ENCODE data around the gene SLCO2A1.

Gene SLCO2A1

GRCh38 chr3:133924041-133924440 lies 105.7 kb downstream of the SLCO2A1 start:
- H3K27ac ChIP-seq (ENCODE audit: low read length), result no peak overlapping the region
- H3K4me1 ChIP-seq (ENCODE audit: low read length), result 0 out of 2 replicates have a peak, but pooled peaks cover 4% of the 10 kb centered on the region
- H3K4me3 ChIP-seq (ENCODE audit: low read length), result no peak overlapping the region
- H3K9ac ChIP-seq (ENCODE audit: low read length), result no peak overlapping the region
- no peaks in the 10 kb centered on the region for H3K36me3 ChIP-seq (replicated peaks; ENCODE audit: insufficient read depth, low read length)
- no peak for DNase-seq
- H3K27me3 ChIP-seq (replicated peaks; ENCODE audit: insufficient read depth, low read length), result no peaks in the 10 kb centered on the region
- H3K79me2 ChIP-seq (ENCODE audit: low read length), result no peaks in the 10 kb centered on the region
- H3K4me2 ChIP-seq (ENCODE audit: low read depth, low read length), result no peak overlapping the region
- no peaks in the 10 kb centered on the region for H4K20me1 ChIP-seq (ENCODE audit: insufficient read depth, low read length)
- H2AFZ ChIP-seq (ENCODE audit: low read length), result no peak overlapping the region
- no peak for TF ChIP-seq EZH2phosphoT487 (IDR thresholded peaks at IDR 0.05; ENCODE audit: low read length)
- TF ChIP-seq EZH2 (optimal IDR thresholded peaks at IDR 0.05; ENCODE audit: low read depth, low read length), result no peak
- TF ChIP-seq, protein P1, sequence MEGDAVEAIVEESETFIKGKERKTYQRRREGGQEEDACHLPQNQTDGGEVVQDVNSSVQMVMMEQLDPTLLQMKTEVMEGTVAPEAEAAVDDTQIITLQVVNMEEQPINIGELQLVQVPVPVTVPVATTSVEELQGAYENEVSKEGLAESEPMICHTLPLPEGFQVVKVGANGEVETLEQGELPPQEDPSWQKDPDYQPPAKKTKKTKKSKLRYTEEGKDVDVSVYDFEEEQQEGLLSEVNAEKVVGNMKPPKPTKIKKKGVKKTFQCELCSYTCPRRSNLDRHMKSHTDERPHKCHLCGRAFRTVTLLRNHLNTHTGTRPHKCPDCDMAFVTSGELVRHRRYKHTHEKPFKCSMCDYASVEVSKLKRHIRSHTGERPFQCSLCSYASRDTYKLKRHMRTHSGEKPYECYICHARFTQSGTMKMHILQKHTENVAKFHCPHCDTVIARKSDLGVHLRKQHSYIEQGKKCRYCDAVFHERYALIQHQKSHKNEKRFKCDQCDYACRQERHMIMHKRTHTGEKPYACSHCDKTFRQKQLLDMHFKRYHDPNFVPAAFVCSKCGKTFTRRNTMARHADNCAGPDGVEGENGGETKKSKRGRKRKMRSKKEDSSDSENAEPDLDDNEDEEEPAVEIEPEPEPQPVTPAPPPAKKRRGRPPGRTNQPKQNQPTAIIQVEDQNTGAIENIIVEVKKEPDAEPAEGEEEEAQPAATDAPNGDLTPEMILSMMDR (IDR thresholded peaks at IDR 0.05; ENCODE audit: low read length), result no peak
- H3K9me3 ChIP-seq (replicated peaks; ENCODE audit: insufficient read depth, low read length), result no peaks in the 10 kb centered on the region
- H3F3A ChIP-seq (ENCODE audit: insufficient read depth, low read length), result no peaks in the 10 kb centered on the region
- H3K9me2 ChIP-seq (replicated peaks; ENCODE audit: insufficient read depth, low read length), result no peaks in the 10 kb centered on the region

- Histone ChIP-seq H2AFZ (ENCODE audit: low read length) (no peak overlapping the region), H3K79me2 (ENCODE audit: low read length) (no peaks in the 10 kb centered on the region), H3K4me3 (ENCODE audit: low read length) (no peak overlapping the region), H3K36me3 (replicated peaks; ENCODE audit: insufficient read depth, low read length) (no peaks in the 10 kb centered on the region), H3K4me1 (ENCODE audit: low read length) (no peaks in the 10 kb centered on the region), H3K9me2 (replicated peaks; ENCODE audit: insufficient read depth, low read length) (no peaks in the 10 kb centered on the region), H3F3A (ENCODE audit: insufficient read depth, low read length) (no peaks in the 10 kb centered on the region), H3K27me3 (replicated peaks; ENCODE audit: insufficient read depth, low read length) (no peaks in the 10 kb centered on the region), H4K20me1 (ENCODE audit: insufficient read depth, low read length) (no peaks in the 10 kb centered on the region), H3K27ac (ENCODE audit: low read length) (no peak overlapping the region), H3K9me3 (replicated peaks; ENCODE audit: insufficient read depth, low read length) (no peaks in the 10 kb centered on the region), H3K9ac (ENCODE audit: low read length) (no peak overlapping the region), H3K4me2 (ENCODE audit: low read depth, low read length) (no peak overlapping the region)
- no peak for TF ChIP-seq EZH2phosphoT487 (IDR thresholded peaks at IDR 0.05; ENCODE audit: low read length)
- TF ChIP-seq, protein P1 (IDR thresholded peaks at IDR 0.05; ENCODE audit: low read length), result no peak
- TF ChIP-seq EZH2 (optimal IDR thresholded peaks at IDR 0.05; ENCODE audit: low read depth, low read length), result no peak
- DNase-seq, result no peak
Measured at GRCh38 chr3:133921592-133921991, 108.1 kb downstream of the SLCO2A1 start.

DNA sequence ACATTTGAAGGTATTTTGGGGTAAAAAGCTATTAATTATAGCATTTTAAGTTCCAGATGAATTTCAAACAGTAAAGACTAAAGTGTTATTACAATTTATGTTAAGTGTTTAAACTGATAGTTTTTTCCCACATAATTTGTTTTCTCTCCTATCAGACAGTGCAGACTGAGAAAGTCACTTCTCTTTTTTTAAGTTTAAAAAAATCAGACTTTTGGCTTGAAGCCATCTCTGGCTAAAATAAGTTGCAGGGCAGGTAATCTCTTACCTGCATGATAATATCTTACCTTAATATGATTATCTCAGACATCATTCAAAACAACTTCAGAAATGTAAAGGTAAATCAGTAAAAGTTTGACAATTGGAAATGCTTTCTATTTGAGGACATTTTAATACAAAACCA lies 112.6 kb downstream of the SLCO2A1 start:
- Histone ChIP-seq H3K27me3 (replicated peaks; ENCODE audit: insufficient read depth, low read length) (no peaks in the 10 kb centered on the region), H3K27ac (ENCODE audit: low read length) (no peak overlapping the region), H3F3A (ENCODE audit: insufficient read depth, low read length) (no peaks in the 10 kb centered on the region), H3K9me3 (replicated peaks; ENCODE audit: insufficient read depth, low read length) (no peaks in the 10 kb centered on the region), H3K36me3 (replicated peaks; ENCODE audit: insufficient read depth, low read length) (no peaks in the 10 kb centered on the region), H3K4me2 (ENCODE audit: low read depth, low read length) (no peak overlapping the region), H3K9ac (ENCODE audit: low read length) (no peak overlapping the region), H4K20me1 (ENCODE audit: insufficient read depth, low read length) (no peaks in the 10 kb centered on the region), H2AFZ (ENCODE audit: low read length) (no peak overlapping the region), H3K4me3 (ENCODE audit: low read length) (no peak overlapping the region), H3K79me2 (ENCODE audit: low read length) (no peaks in the 10 kb centered on the region), H3K4me1 (ENCODE audit: low read length) (no peaks in the 10 kb centered on the region), H3K9me2 (replicated peaks; ENCODE audit: insufficient read depth, low read length) (no peaks in the 10 kb centered on the region)
- TF ChIP-seq, protein P1 (IDR thresholded peaks at IDR 0.05; ENCODE audit: low read length), result no peak
- no peak for TF ChIP-seq EZH2 (optimal IDR thresholded peaks at IDR 0.05; ENCODE audit: low read depth, low read length)
- no peak for TF ChIP-seq EZH2phosphoT487 (IDR thresholded peaks at IDR 0.05; ENCODE audit: low read length)
- no peak for DNase-seq

All from MM.1S (cell line).